MM.1S (cell line): Measurements from ENCODE around the gene CNTN1.

Experiments used
- EZH2 ChIP-seq: fragments of 300-600 bp; sonication (generic); optimal IDR thresholded peaks from 2 replicates; pipeline ENCODE3; 2017; ENCODE audit warnings: low read depth, mild to moderate bottlenecking, antibody characterized with exemption, low read length, mixed read lengths
- EZH2phosphoT487 ChIP-seq: fragments of 300-600 bp; sonication (generic); IDR thresholded peaks from 2 replicates; pipeline ENCODE4 v1.6.1; 2018; ENCODE audit warnings: antibody characterized with exemption, low read length
- TF ChIP-seq, protein P1 (sequence below): fragments of 300-600 bp; sonication (generic); IDR thresholded peaks from 2 replicates; pipeline ENCODE4 v1.5.1; 2016; ENCODE audit warnings: antibody characterized with exemption, low read length, mixed read lengths

DNA sequence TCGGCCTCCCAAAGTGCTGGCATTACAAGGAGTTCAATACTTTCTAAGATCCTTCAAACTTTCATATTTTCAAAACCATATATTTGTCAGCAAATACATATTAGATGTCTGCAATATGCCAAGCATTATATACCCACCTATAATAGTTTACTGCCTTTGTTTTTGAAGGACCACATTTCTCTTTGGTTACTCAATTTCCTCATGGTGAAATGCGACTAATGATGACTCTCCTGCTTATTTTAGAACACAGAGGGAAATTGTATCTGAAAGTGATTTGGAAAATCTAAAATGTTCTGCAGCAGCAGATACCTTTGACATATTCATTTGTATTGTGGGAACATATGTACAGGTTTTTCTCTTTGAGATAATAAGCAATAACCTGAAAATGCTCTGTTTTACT, 2.7 kb upstream of the CNTN1 start:
- TF ChIP-seq, protein P1, sequence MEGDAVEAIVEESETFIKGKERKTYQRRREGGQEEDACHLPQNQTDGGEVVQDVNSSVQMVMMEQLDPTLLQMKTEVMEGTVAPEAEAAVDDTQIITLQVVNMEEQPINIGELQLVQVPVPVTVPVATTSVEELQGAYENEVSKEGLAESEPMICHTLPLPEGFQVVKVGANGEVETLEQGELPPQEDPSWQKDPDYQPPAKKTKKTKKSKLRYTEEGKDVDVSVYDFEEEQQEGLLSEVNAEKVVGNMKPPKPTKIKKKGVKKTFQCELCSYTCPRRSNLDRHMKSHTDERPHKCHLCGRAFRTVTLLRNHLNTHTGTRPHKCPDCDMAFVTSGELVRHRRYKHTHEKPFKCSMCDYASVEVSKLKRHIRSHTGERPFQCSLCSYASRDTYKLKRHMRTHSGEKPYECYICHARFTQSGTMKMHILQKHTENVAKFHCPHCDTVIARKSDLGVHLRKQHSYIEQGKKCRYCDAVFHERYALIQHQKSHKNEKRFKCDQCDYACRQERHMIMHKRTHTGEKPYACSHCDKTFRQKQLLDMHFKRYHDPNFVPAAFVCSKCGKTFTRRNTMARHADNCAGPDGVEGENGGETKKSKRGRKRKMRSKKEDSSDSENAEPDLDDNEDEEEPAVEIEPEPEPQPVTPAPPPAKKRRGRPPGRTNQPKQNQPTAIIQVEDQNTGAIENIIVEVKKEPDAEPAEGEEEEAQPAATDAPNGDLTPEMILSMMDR = no peak
- TF ChIP-seq EZH2 (no peak), EZH2phosphoT487 (no peak)
